RPMI8226 (cell line): ENCODE data around the gene NELFE.
"Not testable (repeated sequence)": the region's sequence is repeated elsewhere in the genome, so short reads cannot be mapped to it uniquely, and the experiment has no call there.

ENCODE experiments used
- DNase-seq: peaks from one replicate; pipeline ENCODE4 v3.0.0-alpha.2; 2015

NELFE gene

GRCh38 chr6:31958741-31959739, at the start of gene NELFE, which contains the start of gene SKIC2:
TSS of gene NELFE (minus strand) at chr6:31958971. CDS start at chr6:31958446, 525 bp downstream.
TSS of gene SKIC2 (plus strand) at chr6:31959175. CDS start at chr6:31959193, 18 bp downstream.
- DNase-seq = peak; percentile 99

GRCh38 chr6:32008037-32008436, 49.3 kb upstream of the NELFE start:
- DNase-seq = not testable (repeated sequence)

GRCh38 chr6:32007086-32007485, 48.3 kb upstream of the NELFE start:
- peak; percentile 1 for DNase-seq

GRCh38 chr6:32005991-32006529, 47.3 kb upstream of the NELFE start:
- not testable (repeated sequence) for DNase-seq

- DNase-seq = peak; percentile 1
These were observed 46.7 kb upstream of the NELFE start for GRCh38 chr6:32005538-32005880.

- DNase-seq = not testable (repeated sequence)
These were observed 46.2 kb upstream of the NELFE start for GRCh38 chr6:32004864-32005537.

GRCh38 chr6:32004393-32004792, 45.6 kb upstream of the NELFE start:
- DNase-seq = not testable (repeated sequence)

GRCh38 chr6:32003301-32003700, 44.5 kb upstream of the NELFE start:
- DNase-seq = not testable (repeated sequence)

- DNase-seq = not testable (repeated sequence)
These were observed 43.9 kb upstream of the NELFE start for GRCh38 chr6:32002546-32003268.

- not testable (repeated sequence) for DNase-seq
These were observed 37.6 kb upstream of the NELFE start for GRCh38 chr6:31996385-31996784.

- DNase-seq = not testable (repeated sequence)
These were observed 35.6 kb upstream of the NELFE start for GRCh38 chr6:31994421-31994820.

GRCh38 chr6:31989363-31989762, 30.6 kb upstream of the NELFE start:
- not testable (repeated sequence) for DNase-seq

- not testable (repeated sequence) for DNase-seq
These were observed 23.0 kb upstream of the NELFE start, which contains the start of gene C4A for GRCh38 chr6:31981744-31982143. TSS of gene C4A (plus strand) at chr6:31982057. CDS start at chr6:31982108, 51 bp downstream.

GRCh38 chr6:31980998-31981397, 22.2 kb upstream of the NELFE start:
- not testable (repeated sequence) for DNase-seq

- not testable (repeated sequence) for DNase-seq
These were observed 21.6 kb upstream of the NELFE start for GRCh38 chr6:31980195-31980876.

GRCh38 chr6:31979238-31979898, 20.6 kb upstream of the NELFE start:
- no peak for DNase-seq

- no peak for DNase-seq
These were observed 20.1 kb upstream of the NELFE start for GRCh38 chr6:31978831-31979230.

- no peak for DNase-seq
These were observed 19.2 kb upstream of the NELFE start for GRCh38 chr6:31977816-31978431.

- not testable (repeated sequence) for DNase-seq
These were observed 17.3 kb upstream of the NELFE start for GRCh38 chr6:31976065-31976464.

- DNase-seq = no peak
These were observed 14.1 kb upstream of the NELFE start for GRCh38 chr6:31972709-31973350.
